Panc1 (cell line): ENCODE results near the gene ADCK2. TPM values are rescaled to one million over a fixed set of nuclear protein-coding genes. Genes with fewer than 3 reads are reported as not detected.
A peak's percentile ranks its signal among the peaks of the same experiment; 100 is the strongest.

Experiments
- ATAC-seq: fragments of 200-7000 bp; cut with Tn5 transposase; 2 replicates; pipeline ENCODE4 v1.9.1; 2020; ENCODE audit warnings: mild to moderate bottlenecking, moderate library complexity
- BruUV-seq: library from RNA; stranded (reverse); fragments of 400-500 nt; replicated peaks from 2 replicates; lab custom pipeline; 2021; lab: Mats Ljungman, UMichigan
- CTCF ChIA-PET: fragments of 300-600 bp; sonication (Branson Sonifier 250); formaldehyde crosslinking; loops from one replicate; lab custom pipeline; 2022; ENCODE audit warnings: antibody characterized with exemption; lab: Charles Lee
- POLR2A ChIA-PET: fragments of 300-600 bp; sonication (Branson Sonifier 250); formaldehyde crosslinking; loops from one replicate; lab custom pipeline; 2022; ENCODE audit warnings: antibody characterized with exemption; lab: Charles Lee
- DNase-seq: peaks from one replicate; pipeline ENCODE4 v3.0.0-alpha.2; 2010; ENCODE audit warnings: low read depth, low spot score
- H3K27ac ChIP-seq: 2 replicates; pipeline ENCODE4 v1.5.1; 2011; ENCODE audit warnings: mild to moderate bottlenecking, low read length, inconsistent platforms
- H3K27me3 ChIP-seq: fragments of 200-500 bp; sonication (Bioruptor generic); 2 replicates; pipeline ENCODE4 v1.6.0; 2014; ENCODE audit warnings: low read length, inconsistent platforms; ENCODE audit not compliant: control insufficient read depth, insufficient read depth
- H3K36me3 ChIP-seq: fragments of 200-500 bp; sonication (Bioruptor generic); 2 replicates; pipeline ENCODE4 v1.5.1; 2014; ENCODE audit warnings: inconsistent platforms, mild to moderate bottlenecking, low read length, moderate library complexity; ENCODE audit not compliant: control insufficient read depth, insufficient read depth
- H3K4me1 ChIP-seq: 2 replicates; pipeline ENCODE4 v1.5.1; 2011; ENCODE audit warnings: inconsistent platforms, mild to moderate bottlenecking, low read length, moderate library complexity; ENCODE audit not compliant: control insufficient read depth, insufficient read depth
- H3K4me3 ChIP-seq, 2 experiments: 2 replicates each; pipeline ENCODE4 v1.5.1; 2011 to 2012; ENCODE audit warnings: low read depth in 2 of 2, low read length in 2 of 2, mild to moderate bottlenecking in 2 of 2, inconsistent platforms in 1 of 2, moderate library complexity in 1 of 2
- H3K9me3 ChIP-seq: fragments of 200-500 bp; sonication (Bioruptor generic); 2 replicates; pipeline ENCODE4 v1.5.1; 2014; ENCODE audit warnings: low read depth, mild to moderate bottlenecking, inconsistent platforms, low read length, moderate library complexity; ENCODE audit not compliant: control insufficient read depth, insufficient read depth
- CTCF ChIP-seq: fragments of 450-650 bp; IDR thresholded peaks from 2 replicates; pipeline ENCODE4 v1.5.1; 2017; ENCODE audit warnings: mild to moderate bottlenecking
- POLR2AphosphoS5 ChIP-seq: IDR thresholded peaks from 2 replicates; pipeline ENCODE4 v1.6.1; 2012; ENCODE audit warnings: mild to moderate bottlenecking, low read depth, low read length, moderate library complexity
- REST ChIP-seq, 2 experiments: IDR thresholded peaks; 2 replicates each; pipeline ENCODE4 v1.6.1; 2011 to 2012; ENCODE audit warnings: low read depth in 2 of 2, control low read depth in 1 of 2, low read length in 1 of 2, mild to moderate bottlenecking in 1 of 2, moderate library complexity in 1 of 2; ENCODE audit not compliant: insufficient read depth in 1 of 2
- SIN3A ChIP-seq: IDR thresholded peaks from 2 replicates; pipeline ENCODE4 v1.6.1; 2012; ENCODE audit warnings: low read depth, mild to moderate bottlenecking, low read length, moderate library complexity, borderline replicate concordance; ENCODE audit not compliant: insufficient read depth
- TCF7L2 ChIP-seq: IDR thresholded peaks from 2 replicates; pipeline ENCODE4 v1.6.1; 2011; ENCODE audit warnings: mild to moderate bottlenecking, low read depth, low read length, inconsistent platforms
- in situ Hi-C: cut with HindIII; loops from 2 replicates; pipeline ENCODE4 v1.10.0; 2016; ENCODE audit warnings: low sequenced_read_pairs, low pct_unique_long_range_greater_than_20kb
- intact Hi-C: fragments of 100-400 bp; cut with micrococcal nuclease; formaldehyde crosslinking; loops from one replicate; pipeline ENCODE4 v1.10.0; 2022; ENCODE audit not compliant: unreplicated experiment
- total RNA-seq: library from RNA; stranded (reverse); gene quantifications from one replicate; pipeline ENCODE4 v1.2.1, GENCODE V29; 2021; ENCODE audit not compliant: unreplicated experiment

ADCK2 gene
- total RNA-seq, 1 experiment from 2014 or later, result 21.6 TPM

- CTCF ChIA-PET, result interaction anchor here (0.6 kb wide), 1 partner anchor 10 kb away, joined by 15 read pairs; no protein-coding TSS in a partner anchor
- no peaks in the 10 kb centered on the region for H3K27me3 ChIP-seq
- H3K4me3 ChIP-seq, result peak overlapping the region; percentile 64 to 78
- BruUV-seq, result no TSS peak
- no peak for ATAC-seq
- POLR2A ChIA-PET, result no interaction called here
- H3K4me1 ChIP-seq, result no peaks in the 10 kb centered on the region; the same call in 1 of the 2 replicates
- H3K9me3 ChIP-seq, result no peaks in the 10 kb centered on the region
- TF ChIP-seq SIN3A (no peak), TCF7L2 (no peak), POLR2AphosphoS5 (no peak), CTCF (no peak; the same call in 1 of the 2 replicates), REST (IDR thresholded peaks at IDR 0.05; ENCODE audit: insufficient read depth in 1 of 2, low read depth in 2 of 2, low read length in 1 of 2) (no peak)
- in situ Hi-C loops, result no loop called here
- H3K36me3 ChIP-seq, result no peaks in the 10 kb centered on the region
- no peak overlapping the region; the same call in 1 of the 2 replicates for H3K27ac ChIP-seq
- intact Hi-C loops, result loop anchor here (10.0 kb wide), 1 partner anchor 311 kb away; no protein-coding TSS in a partner anchor
- DNase-seq, result no peak
Observed at GRCh38 chr7:140673774-140674155, 1.0 kb downstream of the ADCK2 start.

GRCh38 chr7:140674356-140674800 lies 1.6 kb downstream of the ADCK2 start:
- BruUV-seq, result no TSS peak
- ATAC-seq (no peak), DNase-seq (no peak)
- no peak overlapping the region for H3K27ac ChIP-seq
- ChIA-PET CTCF (interaction anchor here (0.6 kb wide), 1 partner anchor 10 kb away, joined by 15 read pairs; no protein-coding TSS in a partner anchor), POLR2A (no interaction called here)
- intact Hi-C loops, result loop anchor here (10.0 kb wide), 1 partner anchor 310 kb away; no protein-coding TSS in a partner anchor
- H3K4me1 ChIP-seq, result no peaks in the 10 kb centered on the region; the same call in 1 of the 2 replicates
- no peak overlapping the region; a peak in 1 of 4 replicates for H3K4me3 ChIP-seq
- TF ChIP-seq TCF7L2, result no peak
- TF ChIP-seq CTCF, result no peak
- no peak for TF ChIP-seq SIN3A
- no peak for TF ChIP-seq POLR2AphosphoS5
- no peak for TF ChIP-seq REST (IDR thresholded peaks at IDR 0.05; ENCODE audit: insufficient read depth in 1 of 2, low read depth in 2 of 2, low read length in 1 of 2)
- no peaks in the 10 kb centered on the region for H3K27me3 ChIP-seq
- H3K9me3 ChIP-seq, result no peaks in the 10 kb centered on the region
- no peaks in the 10 kb centered on the region for H3K36me3 ChIP-seq
- in situ Hi-C loops, result no loop called here
